ENCODE measurements around the gene DGKD. TPM values are rescaled to one million over a fixed set of nuclear protein-coding genes. Genes with fewer than 3 reads are reported as not detected.

The DGKD gene
- total RNA-seq, 1 donor from 2014 or later: 15.3 TPM

DNA sequence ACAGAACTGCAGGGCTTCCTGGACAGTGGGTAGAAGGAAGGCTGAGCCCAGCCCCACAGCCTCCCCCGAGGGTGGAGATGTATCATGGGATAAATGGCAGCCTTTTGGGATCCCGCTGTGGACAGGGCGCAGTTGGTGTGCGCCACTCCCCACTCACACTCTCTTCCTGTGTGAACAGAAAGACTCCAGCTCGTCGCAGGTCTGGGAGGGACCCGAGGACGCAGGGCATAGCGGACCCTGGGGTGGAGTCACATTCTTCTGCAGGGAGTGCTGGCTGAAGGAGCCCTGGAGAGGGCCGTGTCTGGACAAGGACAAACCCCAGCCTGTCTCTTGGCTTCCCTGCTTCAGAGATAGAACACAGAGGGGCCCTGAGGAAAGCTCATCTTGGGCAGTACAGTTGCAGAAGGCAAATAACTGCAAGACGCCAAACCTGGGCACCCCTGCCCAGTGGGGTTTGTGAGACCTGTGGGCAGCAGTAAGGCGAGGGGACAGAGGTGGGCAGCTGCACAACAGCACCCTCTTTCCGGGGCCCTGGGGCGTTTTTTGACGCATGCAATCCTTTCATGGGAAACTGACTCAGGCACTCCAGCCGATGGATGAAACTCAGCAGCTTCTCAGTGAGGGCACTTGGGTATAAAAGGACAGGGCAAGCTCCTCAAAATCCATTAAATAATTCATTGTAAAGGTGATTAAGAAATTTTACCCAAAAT is 110.4 kb downstream of the DGKD start:
- Mint-ChIP-seq H3K27ac (ENCODE audit: unreplicated experiment) (no peak overlapping the region), H3K36me3 (ENCODE audit: low read depth, unreplicated experiment) (peaks cover 21% of the 10 kb centered on the region), H3K4me1 (ENCODE audit: unreplicated experiment) (no peaks in the 10 kb centered on the region), H3K4me3 (ENCODE audit: unreplicated experiment) (no peak overlapping the region), H3K27me3 (ENCODE audit: unreplicated experiment) (peaks cover 6% of the 10 kb centered on the region), H3K9me3 (ENCODE audit: unreplicated experiment) (no peaks in the 10 kb centered on the region)
- no peak for DNase-seq (ENCODE audit: low spot score)
- TF ChIP-seq CTCF (IDR thresholded peaks at IDR 0.05; ENCODE audit: unreplicated experiment): no peak

GRCh38 chr2:233466991-233467603 is 112.8 kb downstream of the DGKD start:
- Mint-ChIP-seq H3K27me3 (ENCODE audit: unreplicated experiment) (peaks cover 7% of the 10 kb centered on the region), H3K4me3 (ENCODE audit: unreplicated experiment) (no peak overlapping the region), H3K36me3 (ENCODE audit: low read depth, unreplicated experiment) (peaks cover 21% of the 10 kb centered on the region), H3K9me3 (ENCODE audit: unreplicated experiment) (no peaks in the 10 kb centered on the region), H3K4me1 (ENCODE audit: unreplicated experiment) (no peaks in the 10 kb centered on the region), H3K27ac (ENCODE audit: unreplicated experiment) (no peak overlapping the region)
- no peak for DNase-seq (ENCODE audit: low spot score)
- TF ChIP-seq CTCF (IDR thresholded peaks at IDR 0.05; ENCODE audit: unreplicated experiment): no peak

DNA sequence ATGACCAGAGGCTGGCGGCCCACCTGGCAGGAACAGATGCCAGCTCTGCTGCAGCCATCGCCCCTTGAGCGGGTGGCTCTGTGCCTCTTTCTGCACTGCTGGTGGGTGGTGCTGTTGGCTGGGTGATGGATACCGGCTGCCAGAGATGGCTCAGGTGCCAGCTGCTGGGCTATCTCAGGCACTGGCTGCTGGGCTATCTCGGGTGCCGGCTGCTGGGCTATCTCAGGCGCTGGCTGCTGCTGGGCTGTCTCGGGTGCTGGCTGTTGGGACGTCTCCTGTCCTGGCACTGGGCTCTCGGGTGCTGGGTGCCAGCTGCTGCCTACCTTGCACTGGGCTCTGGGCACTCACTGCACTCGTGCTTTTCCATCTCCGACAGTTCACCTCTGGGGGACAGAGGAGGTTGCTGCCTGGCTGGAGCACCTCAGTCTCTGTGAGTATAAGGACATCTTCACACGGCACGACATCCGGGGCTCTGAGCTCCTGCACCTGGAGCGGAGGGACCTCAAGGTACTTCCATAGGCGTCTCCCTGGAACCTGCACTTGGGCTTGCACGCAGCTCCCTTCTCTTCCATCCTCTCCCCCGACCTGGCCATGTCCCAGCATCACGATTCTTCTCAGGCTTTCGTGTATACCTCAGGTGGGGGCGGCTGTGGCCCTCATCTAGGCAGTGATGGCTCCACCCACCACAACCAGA is 113.9 kb downstream of the DGKD start:
- Mint-ChIP-seq H3K9me3 (ENCODE audit: unreplicated experiment) (no peaks in the 10 kb centered on the region), H3K27ac (ENCODE audit: unreplicated experiment) (no peak overlapping the region), H3K4me1 (ENCODE audit: unreplicated experiment) (no peaks in the 10 kb centered on the region), H3K4me3 (ENCODE audit: unreplicated experiment) (no peak overlapping the region), H3K36me3 (ENCODE audit: low read depth, unreplicated experiment) (peaks cover 26% of the 10 kb centered on the region), H3K27me3 (ENCODE audit: unreplicated experiment) (peaks cover 7% of the 10 kb centered on the region)
- no peak for TF ChIP-seq CTCF (IDR thresholded peaks at IDR 0.05; ENCODE audit: unreplicated experiment)
- DNase-seq (ENCODE audit: low spot score): no peak

- Mint-ChIP-seq H3K27me3 (ENCODE audit: unreplicated experiment) (peaks cover 4% of the 10 kb centered on the region), H3K4me1 (ENCODE audit: unreplicated experiment) (no peaks in the 10 kb centered on the region), H3K27ac (ENCODE audit: unreplicated experiment) (no peak overlapping the region), H3K36me3 (ENCODE audit: low read depth, unreplicated experiment) (peaks cover 20% of the 10 kb centered on the region), H3K9me3 (ENCODE audit: unreplicated experiment) (no peaks in the 10 kb centered on the region), H3K4me3 (ENCODE audit: unreplicated experiment) (no peak overlapping the region)
- no peak for TF ChIP-seq CTCF (IDR thresholded peaks at IDR 0.05; ENCODE audit: unreplicated experiment)
- no peak for DNase-seq (ENCODE audit: low spot score)
Measured at GRCh38 chr2:233468741-233469110, 114.4 kb downstream of the DGKD start.
